IPS DF 6.9 (cell line): ENCODE measurements around the gene DPP8.
A peak's percentile ranks its signal among the peaks of the same experiment; 100 is the strongest.
"Not testable (repeated sequence)": the region's sequence is repeated elsewhere in the genome, so short reads cannot be mapped to it uniquely, and the experiment has no call there.

ENCODE experiments used
- DNase-seq: peaks from one replicate; pipeline ENCODE4 v3.0.0-alpha.2; 2013; ENCODE audit warnings: low read depth, low spot score
- H3K27ac ChIP-seq: one replicate; pipeline ENCODE4 v1.5.1; 2013; ENCODE audit warnings: low read length, control low read depth
- H3K27me3 ChIP-seq: 2 replicates; pipeline ENCODE4 v1.6.1; 2013; ENCODE audit warnings: mild to moderate bottlenecking, low read length; ENCODE audit not compliant: control insufficient read depth, insufficient read depth
- H3K36me3 ChIP-seq: 2 replicates; pipeline ENCODE4 v1.6.1; 2013; ENCODE audit warnings: low read length; ENCODE audit not compliant: control insufficient read depth, insufficient read depth
- H3K4me1 ChIP-seq: 2 replicates; pipeline ENCODE4 v1.6.1; 2013; ENCODE audit warnings: low read length; ENCODE audit not compliant: control insufficient read depth, insufficient read depth
- H3K4me3 ChIP-seq: 2 replicates; pipeline ENCODE4 v1.5.1; 2013; ENCODE audit warnings: mild to moderate bottlenecking, low read length
- H3K9me3 ChIP-seq: 2 replicates; pipeline ENCODE4 v1.6.1; 2013; ENCODE audit warnings: low read length, inconsistent platforms; ENCODE audit not compliant: control insufficient read depth, insufficient read depth
- WGBS: extraction: QIAGEN DNeasy Blood & Tissue Kit; methylation state at CpG from one replicate; pipeline ENCODE4 v1.1.7; 2013; ENCODE audit warnings: mixed read lengths, missing lambda C conversion rate; ENCODE audit not compliant: insufficient read length, insufficient coverage; 5-methylcytosine and 5-hydroxymethylcytosine counted together

DPP8 gene

DNA sequence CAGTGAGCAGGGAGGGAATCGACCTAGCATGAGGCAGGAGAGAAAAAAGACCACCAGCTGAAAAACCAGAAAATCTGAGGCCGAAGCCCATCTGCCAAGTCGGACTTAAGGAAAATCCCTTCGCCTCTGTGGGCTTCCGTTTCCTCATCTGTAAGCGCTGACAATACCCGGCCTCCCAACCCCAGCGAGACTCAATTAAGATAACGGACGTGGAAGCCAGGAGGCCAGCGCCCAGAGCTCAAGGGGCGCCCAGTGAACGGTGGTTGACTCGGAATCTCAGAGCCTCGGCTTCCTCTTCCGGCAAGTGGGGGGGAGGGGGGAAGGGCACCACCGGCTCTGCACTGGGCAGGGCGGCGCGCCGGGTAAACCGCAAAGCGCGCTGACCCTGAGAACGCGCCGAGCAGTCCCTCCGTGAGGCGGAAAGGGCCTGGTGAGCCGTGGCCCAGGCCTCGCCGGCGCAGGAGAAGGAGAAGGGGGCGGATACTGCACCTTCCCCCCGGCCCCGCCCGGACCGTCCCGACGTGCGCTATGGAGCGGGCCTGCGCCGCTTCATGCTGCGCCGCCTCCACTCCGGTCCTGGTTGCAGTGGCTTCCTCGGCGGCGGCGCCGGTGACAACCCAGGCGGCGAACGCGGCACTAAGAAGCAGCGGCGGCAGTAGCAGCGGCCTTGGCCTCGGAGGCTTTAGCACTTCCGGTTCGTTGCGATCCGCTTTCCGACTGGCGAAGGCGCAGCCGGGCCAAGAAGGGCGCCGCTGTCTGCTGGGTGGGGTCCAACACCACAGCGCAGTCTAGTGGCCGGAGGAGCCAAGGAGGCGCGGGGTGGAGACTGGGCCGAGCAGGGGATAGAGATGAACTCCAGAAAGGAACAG lies at the start of gene DPP8:
DPP8 (minus strand) TSS at position 693 of the 869 bp plus-strand sequence. CDS start 5,136 bp downstream, outside the sequence.
- no CpG with 5 or more reads among the region's 75 CpGs for WGBS
- Histone ChIP-seq H3K36me3 (no peaks in the 10 kb centered on the region; the same call in 1 of the 2 replicates), H3K9me3 (no peaks in the 10 kb centered on the region), H3K4me1 (no peaks in the 10 kb centered on the region), H3K27me3 (no peaks in the 10 kb centered on the region), H3K27ac (no peak within 1 kb of the TSS), H3K4me3 (peak within 1 kb of the TSS; percentile 94)
- peak; percentile 92 for DNase-seq

DNA sequence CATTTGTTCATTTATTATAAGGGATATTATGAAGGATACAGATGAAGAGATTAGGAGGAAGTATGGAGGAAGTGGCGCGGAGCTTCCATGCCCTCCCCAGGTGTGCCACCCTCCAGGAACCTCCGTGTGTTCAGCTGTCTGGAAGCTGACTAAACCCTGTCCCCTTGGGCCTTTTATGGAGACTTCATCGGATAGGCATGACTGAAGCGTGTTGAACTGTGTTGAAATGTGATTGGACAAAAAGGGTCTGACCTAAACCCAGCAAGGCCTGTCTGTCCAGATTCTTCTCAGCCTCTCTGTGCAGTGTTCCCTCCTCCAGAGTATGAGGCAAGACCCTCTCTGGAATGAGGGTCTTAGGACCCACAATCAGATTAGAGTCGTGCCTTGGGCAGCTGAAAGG lies 44.4 kb upstream of the DPP8 start:
- DNase-seq: no peak
- WGBS: no CpG with 5 or more reads among the region's 6 CpGs
- Histone ChIP-seq H3K36me3 (peaks cover 18% of the 10 kb centered on the region; the same call in 1 of the 2 replicates), H3K27me3 (no peaks in the 10 kb centered on the region), H3K27ac (no peak overlapping the region), H3K4me1 (no peaks in the 10 kb centered on the region), H3K4me3 (no peak overlapping the region), H3K9me3 (no peaks in the 10 kb centered on the region; the same call in 1 of the 2 replicates)

DNA sequence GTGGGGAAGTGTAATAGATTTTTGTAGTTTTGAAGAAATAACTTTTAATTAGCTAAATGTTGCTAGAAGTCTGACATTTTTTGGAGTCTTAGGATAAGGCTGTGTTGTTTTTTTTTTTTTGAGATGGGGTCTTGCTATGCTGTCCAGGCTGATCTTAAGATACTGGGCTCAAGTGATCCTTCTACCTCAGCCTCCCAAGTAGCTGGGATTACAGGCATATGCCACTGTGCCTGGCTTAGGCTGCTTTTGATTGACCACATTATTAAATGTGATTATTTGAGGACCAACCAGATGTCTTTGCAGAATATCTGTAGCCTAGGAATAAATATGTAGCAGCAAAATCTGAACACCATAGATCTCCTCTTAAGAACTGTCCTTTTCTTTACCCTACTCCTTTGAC lies 42.5 kb upstream of the DPP8 start:
- Histone ChIP-seq H3K9me3 (no peaks in the 10 kb centered on the region), H3K27ac (no peak overlapping the region), H3K4me3 (no peak overlapping the region), H3K36me3 (peaks cover 18% of the 10 kb centered on the region; the same call in 1 of the 2 replicates), H3K4me1 (no peaks in the 10 kb centered on the region), H3K27me3 (no peaks in the 10 kb centered on the region)
- DNase-seq: no peak

DNA sequence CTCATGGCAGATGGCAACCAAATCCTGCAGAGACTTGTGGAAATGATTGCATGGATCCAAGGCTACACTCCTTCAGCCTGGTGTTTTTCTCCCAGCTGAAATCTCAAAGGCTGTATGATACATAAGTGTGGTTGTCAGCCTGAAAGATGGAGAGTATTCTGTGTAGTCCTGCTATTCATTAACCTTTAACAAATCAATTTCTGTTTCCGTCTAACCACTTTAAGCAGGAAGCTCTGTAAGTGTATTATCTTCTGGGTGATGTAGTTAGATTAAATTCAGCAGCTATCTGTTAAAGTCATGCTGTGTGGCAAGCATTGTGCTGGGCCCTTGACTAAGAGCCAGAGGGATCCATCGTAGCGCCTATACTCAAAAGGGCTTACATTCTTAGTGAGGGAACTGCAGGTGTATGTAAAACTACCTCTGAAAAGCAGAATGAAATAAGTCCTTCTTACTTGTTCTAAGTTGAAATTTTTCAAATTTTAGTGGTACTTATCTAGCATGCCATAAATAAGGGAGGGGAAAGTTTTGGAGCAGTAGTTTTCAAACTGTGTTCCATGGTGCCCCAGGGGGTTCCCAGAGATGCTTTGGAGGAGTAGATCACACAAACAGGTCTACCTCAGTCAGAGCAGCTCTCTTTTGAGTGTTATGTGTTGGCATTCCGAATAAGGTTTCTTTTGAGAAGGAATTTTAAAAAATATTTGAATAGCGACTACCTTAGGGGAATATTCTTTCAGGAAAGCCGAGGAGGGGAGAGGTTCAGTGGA lies 41.7 kb upstream of the DPP8 start:
- no peaks in the 10 kb centered on the region for H3K9me3 ChIP-seq
- no peak overlapping the region for H3K4me3 ChIP-seq
- WGBS: no CpG with 5 or more reads among the region's 6 CpGs
- no peaks in the 10 kb centered on the region for H3K27me3 ChIP-seq
- H3K36me3 ChIP-seq: peaks cover 17% of the 10 kb centered on the region; the same call in 1 of the 2 replicates
- no peak overlapping the region for H3K27ac ChIP-seq
- no peaks in the 10 kb centered on the region for H3K4me1 ChIP-seq
- no peak for DNase-seq

GRCh38 chr15:65558336-65558735 lies 40.8 kb upstream of the DPP8 start:
- DNase-seq: no peak
- no peaks in the 10 kb centered on the region for H3K4me1 ChIP-seq
- WGBS: no CpG with 5 or more reads among the region's 5 CpGs
- peaks cover 17% of the 10 kb centered on the region; the same call in 1 of the 2 replicates for H3K36me3 ChIP-seq
- H3K9me3 ChIP-seq: no peaks in the 10 kb centered on the region
- H3K27ac ChIP-seq: no peak overlapping the region
- no peaks in the 10 kb centered on the region for H3K27me3 ChIP-seq
- H3K4me3 ChIP-seq: no peak overlapping the region

DNA sequence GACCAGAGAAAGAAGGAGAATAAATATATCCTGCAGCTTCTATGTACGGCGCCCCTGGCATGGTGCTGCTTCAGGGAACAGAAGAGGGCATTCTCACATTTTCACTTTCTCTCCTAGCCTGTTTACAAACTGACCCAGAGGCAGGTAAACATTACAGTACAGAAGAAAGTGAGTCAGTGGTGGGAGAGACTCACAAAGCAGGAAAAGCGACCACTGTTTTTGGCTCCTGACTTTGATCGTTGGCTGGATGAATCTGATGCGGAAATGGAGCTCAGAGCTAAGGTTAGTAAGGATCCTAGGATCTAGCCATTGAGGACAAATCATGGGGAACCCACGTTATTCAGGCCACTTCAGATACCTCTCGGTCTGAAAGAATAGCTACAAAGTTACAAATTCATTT lies 39.1 kb upstream of the DPP8 start:
- no peak for DNase-seq
- Histone ChIP-seq H3K9me3 (no peaks in the 10 kb centered on the region), H3K4me1 (no peaks in the 10 kb centered on the region), H3K4me3 (no peak overlapping the region), H3K36me3 (peaks cover 7% of the 10 kb centered on the region; the same call in 1 of the 2 replicates), H3K27ac (no peak overlapping the region), H3K27me3 (no peaks in the 10 kb centered on the region)
- no CpG with 5 or more reads among the region's 7 CpGs for WGBS

DNA sequence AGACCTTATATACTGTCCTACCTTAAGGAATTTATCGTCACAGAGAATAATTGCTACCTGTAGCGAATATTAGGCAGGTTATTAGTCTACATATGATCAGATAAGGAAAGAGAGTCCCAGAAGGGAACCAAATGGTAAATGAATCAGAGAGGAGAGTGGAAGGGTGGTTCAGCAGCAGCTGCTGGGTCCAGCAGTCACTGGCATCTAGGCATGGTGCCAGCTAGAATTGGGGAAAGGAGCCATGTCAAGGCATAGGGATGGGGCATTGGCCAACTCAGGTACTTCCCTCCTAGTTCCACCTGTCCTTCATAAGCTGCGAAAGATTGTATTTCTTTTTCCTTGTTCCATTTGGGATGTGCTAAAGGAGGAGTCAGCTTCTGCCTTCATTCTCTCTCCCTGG lies 36.2 kb upstream of the DPP8 start:
- H3K9me3 ChIP-seq: no peaks in the 10 kb centered on the region
- no peaks in the 10 kb centered on the region for H3K27me3 ChIP-seq
- peaks cover 7% of the 10 kb centered on the region; the same call in 1 of the 2 replicates for H3K36me3 ChIP-seq
- WGBS: no CpG with 5 or more reads among the region's 3 CpGs
- H3K4me1 ChIP-seq: 0 out of 2 replicates have a peak, but pooled peaks cover 1% of the 10 kb centered on the region
- no peak for DNase-seq
- H3K27ac ChIP-seq: no peak overlapping the region
- no peak overlapping the region for H3K4me3 ChIP-seq

GRCh38 chr15:65552851-65553250 lies 35.4 kb upstream of the DPP8 start:
- H3K27ac ChIP-seq, H3K27me3 ChIP-seq, H3K4me1 ChIP-seq, H3K9me3 ChIP-seq, H3K4me3 ChIP-seq, H3K36me3 ChIP-seq, DNase-seq: not testable (repeated sequence)
- WGBS: no CpG with 5 or more reads among the region's 6 CpGs

DNA sequence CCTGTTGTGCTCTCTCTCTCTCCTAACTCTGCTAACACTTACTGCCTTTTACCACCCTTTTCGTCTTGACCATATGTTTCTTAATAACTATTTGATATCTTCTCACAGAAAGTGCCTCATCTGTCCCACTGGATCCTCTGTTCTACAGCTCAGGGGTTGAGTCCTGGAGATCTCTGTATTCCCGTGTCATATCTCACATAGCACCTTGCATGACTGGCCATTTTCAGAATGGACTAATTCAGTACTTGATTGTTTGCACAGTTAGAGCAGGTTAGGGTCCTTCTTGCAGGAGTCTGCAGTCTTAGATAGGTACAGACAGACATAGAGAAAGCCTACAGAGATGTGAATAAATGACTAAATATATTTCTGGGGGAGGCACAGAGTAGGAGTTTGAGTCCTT lies 33.7 kb upstream of the DPP8 start:
- Histone ChIP-seq H3K4me3 (no peak overlapping the region), H3K9me3 (no peaks in the 10 kb centered on the region), H3K36me3 (peaks cover 4% of the 10 kb centered on the region; the same call in 1 of the 2 replicates), H3K4me1 (0 out of 2 replicates have a peak, but pooled peaks cover 1% of the 10 kb centered on the region), H3K27ac (no peak overlapping the region), H3K27me3 (no peaks in the 10 kb centered on the region)
- no CpG with 5 or more reads among the region's 2 CpGs for WGBS
- DNase-seq: no peak

GRCh38 chr15:65550681-65551098 lies 33.2 kb upstream of the DPP8 start:
- Histone ChIP-seq H3K36me3 (peaks cover 2% of the 10 kb centered on the region; the same call in 1 of the 2 replicates), H3K9me3 (no peaks in the 10 kb centered on the region), H3K27ac (no peak overlapping the region), H3K4me1 (0 out of 2 replicates have a peak, but pooled peaks cover 1% of the 10 kb centered on the region), H3K4me3 (no peak overlapping the region), H3K27me3 (no peaks in the 10 kb centered on the region)
- no peak for DNase-seq
- no CpG with 5 or more reads among the region's 3 CpGs for WGBS
